HL-60 (cell line): ENCODE data around the gene NR0B2.

Source experiments
- DNase-seq, 2 experiments: peaks; one replicate each; pipeline ENCODE4 v3.0.0-alpha.2; 2010 to 2020; ENCODE audit warnings: low read depth in 1 of 2, low spot score in 1 of 2
- H3K27ac ChIP-seq: fragments of 250-450 bp; sonication (Bioruptor Pico); replicated peaks from 2 replicates; pipeline ENCODE4 v1.5.1; 2020; ENCODE audit warnings: mild to moderate bottlenecking, moderate library complexity
- H3K27me3 ChIP-seq: fragments of 250-450 bp; sonication (Bioruptor Pico); 2 replicates; pipeline ENCODE4 v1.5.1; 2021; ENCODE audit warnings: mild to moderate bottlenecking, moderate library complexity; ENCODE audit not compliant: insufficient read depth, poor library complexity, severe bottlenecking
- H3K4me3 ChIP-seq: replicated peaks from 2 replicates; pipeline ENCODE4 v1.5.1; 2011; ENCODE audit warnings: mild to moderate bottlenecking, control low read depth, low read length; ENCODE audit not compliant: insufficient read depth
- CTCF ChIP-seq: IDR thresholded peaks from one replicate; pipeline ENCODE4 v1.5.1; 2011; ENCODE audit warnings: low read length, control low read depth, inconsistent platforms; ENCODE audit not compliant: insufficient read depth
- GABPA ChIP-seq: IDR thresholded peaks from 2 replicates; pipeline ENCODE4 v1.6.1; 2012; ENCODE audit warnings: low read depth
- POLR2AphosphoS5 ChIP-seq: IDR thresholded peaks from 2 replicates; pipeline ENCODE4 v1.6.1; 2012; ENCODE audit warnings: low read depth
- REST ChIP-seq: IDR thresholded peaks from 2 replicates; pipeline ENCODE4 v1.6.1; 2012; ENCODE audit warnings: low read depth; ENCODE audit not compliant: insufficient replicate concordance
- SPI1 ChIP-seq: IDR thresholded peaks from 2 replicates; pipeline ENCODE4 v1.6.1; 2012; ENCODE audit warnings: low read depth, mild to moderate bottlenecking, borderline replicate concordance

Gene NR0B2

GRCh38 chr1:26945728-26946127 is 32.0 kb upstream of the NR0B2 start:
- H3K27ac ChIP-seq = no peak overlapping the region
- no peak overlapping the region for H3K4me3 ChIP-seq
- no peaks in the 10 kb centered on the region for H3K27me3 ChIP-seq
- TF ChIP-seq GABPA (no peak), POLR2AphosphoS5 (no peak), SPI1 (no peak), CTCF (no peak), REST (no peak)
- no peak for DNase-seq

GRCh38 chr1:26945138-26945537 is 31.4 kb upstream of the NR0B2 start:
- TF ChIP-seq REST (no peak), CTCF (no peak), POLR2AphosphoS5 (no peak), GABPA (no peak), SPI1 (no peak)
- H3K27ac ChIP-seq = no peak overlapping the region
- no peak for DNase-seq
- no peaks in the 10 kb centered on the region for H3K27me3 ChIP-seq
- no peak overlapping the region for H3K4me3 ChIP-seq

- Histone ChIP-seq H3K4me3 (no peak overlapping the region), H3K27me3 (no peaks in the 10 kb centered on the region), H3K27ac (no peak overlapping the region)
- TF ChIP-seq POLR2AphosphoS5 = no peak
- TF ChIP-seq REST = no peak
- no peak for TF ChIP-seq GABPA
- TF ChIP-seq CTCF = no peak
- TF ChIP-seq SPI1 = no peak
- DNase-seq = no peak
Observed at GRCh38 chr1:26942656-26943055, 28.9 kb upstream of the NR0B2 start.
